K562 (cell line): ENCODE results near the gene TMEM138. TPM values are rescaled to one million over a fixed set of nuclear protein-coding genes. Genes with fewer than 3 reads are reported as not detected.

ENCODE experiments used
- ATAC-seq: fragments of 200-7000 bp; cut with Tn5 transposase; 3 replicates; pipeline ENCODE4 v1.9.1; 2020; ENCODE audit warnings: moderate library complexity
- BruUV-seq: library from RNA; stranded (reverse); fragments of 400-500 nt; replicated peaks from 2 replicates; lab custom pipeline; 2021; lab: Mats Ljungman, UMichigan
- CTCF ChIA-PET: fragments of 300-600 bp; formaldehyde crosslinking; extraction: SDS; loops from one replicate; lab custom pipeline; 2021; ENCODE audit warnings: low intra/inter-chr PET ratio; lab: Yijun Ruan, JAX
- POLR2A ChIA-PET: fragments of 300-600, 350-650 bp; sonication (Branson Sonifier 250); formaldehyde crosslinking; extraction: SDS; loops from one replicate; lab custom pipeline; 2021; ENCODE audit warnings: antibody characterized with exemption, inconsistent platforms; lab: Yijun Ruan, JAX
- DNase-seq, 4 experiments: peaks; one replicate each; pipeline versions ENCODE4 v3.0.0 to v3.0.0-alpha.2; 2011 to 2018; ENCODE audit warnings: low spot score in 3 of 4, mixed read lengths in 3 of 4; ENCODE audit errors: extremely low read depth in 1 of 4
- FAIRE-seq: peaks from 2 replicates; lab custom pipeline; 2011; peaks lifted over from hg19 to GRCh38; lab: Jason Lieb, UNC
- H2AFZ ChIP-seq: 2 replicates; pipeline ENCODE4 v1.6.0; 2011; ENCODE audit warnings: low read depth, low read length, control low read depth, inconsistent platforms
- H3K27ac ChIP-seq: fragments of 200-600 bp; 3 replicates; pipeline ENCODE4 v1.8.0; 2011; ENCODE audit warnings: low read depth, mild to moderate bottlenecking, control low read depth, inconsistent platforms, low read length, moderate library complexity, mixed read lengths; ENCODE audit errors: extremely low read depth
- H3K27me3 ChIP-seq, 2 experiments: fragments of 300-600 bp in 1 of 2; 2 replicates in 1 of 2; 3 replicates in 1 of 2; pipeline versions ENCODE4 v1.6.0 to v1.8.0; 2011; ENCODE audit warnings: inconsistent platforms in 2 of 2, low read length in 2 of 2, mild to moderate bottlenecking in 1 of 2, mixed read lengths in 1 of 2, moderate library complexity in 1 of 2; ENCODE audit not compliant: control insufficient read depth in 2 of 2, insufficient read depth in 2 of 2
- H3K36me3 ChIP-seq: fragments of 300-600 bp; 3 replicates; pipeline ENCODE4 v1.8.0; 2011; ENCODE audit warnings: mild to moderate bottlenecking, low read length, inconsistent platforms; ENCODE audit not compliant: control insufficient read depth, insufficient read depth
- H3K4me1 ChIP-seq, 2 experiments: fragments of 200-600 bp in 1 of 2; replicated peaks in 1 of 2; 2 replicates in 1 of 2; 3 replicates in 1 of 2; pipeline versions ENCODE4 v1.5.1 to v1.8.0; 2011; ENCODE audit warnings: inconsistent platforms in 2 of 2, low read length in 2 of 2, mild to moderate bottlenecking in 1 of 2, mixed read lengths in 1 of 2, moderate library complexity in 1 of 2; ENCODE audit not compliant: control insufficient read depth in 2 of 2, insufficient read depth in 2 of 2
- H3K4me2 ChIP-seq: 2 replicates; pipeline ENCODE4 v1.6.1; 2011; ENCODE audit warnings: low read length, control low read depth, inconsistent platforms, mixed read lengths; ENCODE audit not compliant: insufficient read depth
- H3K4me3 ChIP-seq: fragments of 200-600 bp; sonication (generic), shearing (Covaris generic); 2 replicates; pipeline ENCODE4 v1.5.1; 2016; ENCODE audit warnings: control low read depth, inconsistent platforms
- H3K79me2 ChIP-seq: fragments of 200-600 bp; 3 replicates; pipeline ENCODE4 v1.8.0; 2011; ENCODE audit warnings: low read length, inconsistent platforms; ENCODE audit not compliant: control insufficient read depth, insufficient read depth
- H3K9ac ChIP-seq, 2 experiments: 2 replicates each; pipeline versions ENCODE4 v1.6.0 to v1.6.1; 2011; ENCODE audit warnings: low read depth in 2 of 2, low read length in 2 of 2, control low read depth in 1 of 2, inconsistent platforms in 1 of 2, mild to moderate bottlenecking in 1 of 2, mixed read lengths in 1 of 2; ENCODE audit not compliant: insufficient read depth in 1 of 2
- H3K9me1 ChIP-seq: one replicate; pipeline ENCODE4 v1.6.0; 2011; ENCODE audit warnings: inconsistent platforms, mild to moderate bottlenecking, low read length, moderate library complexity; ENCODE audit not compliant: control insufficient read depth, insufficient read depth
- H3K9me3 ChIP-seq: replicated peaks from 2 replicates; pipeline ENCODE4 v1.5.1; 2011; ENCODE audit warnings: low read depth, low read length, inconsistent platforms; ENCODE audit not compliant: control insufficient read depth, insufficient read depth
- H4K20me1 ChIP-seq: replicated peaks from 2 replicates; pipeline ENCODE4 v1.6.1; 2011; ENCODE audit warnings: low read length, inconsistent platforms, mixed read lengths; ENCODE audit not compliant: control insufficient read depth, insufficient read depth
- DPF2 ChIP-seq: fragments of 450-650 bp; IDR thresholded peaks from 2 replicates; pipeline ENCODE4 v1.6.1; 2016
- EP300 ChIP-seq: IDR thresholded peaks from 2 replicates; pipeline ENCODE4 v1.6.1; 2012; ENCODE audit warnings: low read length, improper control_type of control experiment
- KAT7 ChIP-seq: sonication (generic); formaldehyde crosslinking; IDR thresholded peaks from 2 replicates; pipeline ENCODE4 v1.8.0; 2022; ENCODE audit warnings: missing genetic modification reagents, mild to moderate bottlenecking, borderline replicate concordance
- KHSRP ChIP-seq: fragments of 450-650 bp; IDR thresholded peaks from 2 replicates; pipeline ENCODE4 v1.6.1; 2017
- KLF6 ChIP-seq: fragments of 250-450 bp; sonication (Bioruptor Pico); IDR thresholded peaks from 2 replicates; pipeline ENCODE4 v1.4.0; 2020; ENCODE audit warnings: mild to moderate bottlenecking, moderate library complexity, borderline replicate concordance
- MEIS2 ChIP-seq: fragments of 450-650 bp; IDR thresholded peaks from 2 replicates; pipeline ENCODE4 v1.6.1; 2014; ENCODE audit warnings: mild to moderate bottlenecking; ENCODE audit not compliant: partially characterized antibody
- NR2C2 ChIP-seq, 2 experiments: fragments of 200-800 bp in 1 of 2; sonication (Bioruptor generic) in 1 of 2; sonication (generic) in 1 of 2; formaldehyde crosslinking in 1 of 2; IDR thresholded peaks; 2 replicates each; pipeline versions ENCODE4 v1.6.1 to v1.8.0; 2016 to 2022; ENCODE audit warnings: mild to moderate bottlenecking in 1 of 2, missing compliant biosample characterization in 1 of 2, missing genetic modification characterization in 1 of 2, missing genetic modification reagents in 1 of 2
- PML ChIP-seq: IDR thresholded peaks from 2 replicates; pipeline ENCODE4 v1.6.1; 2012; ENCODE audit warnings: low read length, inconsistent platforms
- SFPQ ChIP-seq: fragments of 200-400 bp; formaldehyde crosslinking; IDR thresholded peaks from 2 replicates; pipeline ENCODE4 v1.6.1; 2017; ENCODE audit warnings: mild to moderate bottlenecking, low read depth, low read length, moderate library complexity
- SMAD1 ChIP-seq: fragments of 150-350 bp; IDR thresholded peaks from 2 replicates; pipeline ENCODE4 v1.6.1; 2014; ENCODE audit warnings: low read length, low read depth; ENCODE audit not compliant: partially characterized antibody
- SMARCA4 ChIP-seq: fragments of 450-650 bp; IDR thresholded peaks from 2 replicates; pipeline ENCODE4 v1.6.1; 2016
- SMARCC2 ChIP-seq: fragments of 450-650 bp; IDR thresholded peaks from 2 replicates; pipeline ENCODE4 v1.6.1; 2017; ENCODE audit warnings: antibody characterized with exemption, moderate library complexity, mild to moderate bottlenecking, low read depth
- TFAP4 ChIP-seq: sonication (generic); formaldehyde crosslinking; IDR thresholded peaks from 2 replicates; pipeline ENCODE4 v1.8.0; 2022; ENCODE audit warnings: missing genetic modification reagents, mild to moderate bottlenecking, moderate library complexity, borderline replicate concordance
- VEZF1 ChIP-seq: fragments of 200-800 bp; sonication (Bioruptor generic); IDR thresholded peaks from 2 replicates; pipeline ENCODE4 v1.6.1; 2017; ENCODE audit warnings: missing genetic modification characterization, missing compliant biosample characterization
- ZNF143 ChIP-seq: sonication (generic); formaldehyde crosslinking; IDR thresholded peaks from 2 replicates; pipeline ENCODE4 v1.9.0; 2022; ENCODE audit warnings: mild to moderate bottlenecking, missing genetic modification reagents
- ZNF449 ChIP-seq: fragments of 250-450 bp; sonication (Bioruptor Pico); IDR thresholded peaks from 2 replicates; pipeline ENCODE4 v1.8.0; 2022; ENCODE audit warnings: moderate library complexity, mild to moderate bottlenecking, inconsistent platforms
- WGBS: fragments of 100-300 bp; shearing (Covaris generic); methylation state at CpG from one replicate; pipeline ENCODE4 v1.1.6; 2016; ENCODE audit warnings: low coverage, mixed read lengths; ENCODE audit not compliant: insufficient coverage; ENCODE audit errors: missing lambda C conversion rate; 5-methylcytosine and 5-hydroxymethylcytosine counted together
- in situ Hi-C: fragments of 300-500 bp; cut with MboI; formaldehyde crosslinking; loops from 4 replicates; pipeline ENCODE4 v1.15.0; 2018; ENCODE audit warnings: inconsistent platforms, mixed read lengths
- intact Hi-C: fragments of 100-400 bp; cut with micrococcal nuclease; formaldehyde crosslinking; loops from 2 replicates; pipeline ENCODE4 v1.14.2; 2022
- polyA plus RNA-seq, 8 experiments: library from polyadenylated mRNA; depleted of rRNA in 4 of 8; stranded (reverse) in 5 of 8; unstranded in 3 of 8; fragments of >200 nt; fragmentation: Nextera tagmentation in 2 of 8; fragmentation: Illumina TruSeq in 1 of 8; extraction: Ambion mirVana in 2 of 8; extraction: Trizol in 1 of 8; gene quantifications; 2 replicates each; pipeline versions ENCODE4 v1.2.1 to v1.2.3, GENCODE V29; 2011 to 2014; ENCODE audit warnings: inconsistent platforms in 1 of 8, missing spikeins in 1 of 8
- total RNA-seq, 7 experiments: library from RNA; depleted of rRNA in 6 of 7; stranded (reverse); fragments of >200 nt in 6 of 7; fragmentation: Illumina TruSeq in 2 of 7; extraction: Trizol in 2 of 7; gene quantifications; 2 replicates each; pipeline versions ENCODE4 v1.2.1 to v1.2.3, GENCODE V29; 2011 to 2021; ENCODE audit warnings: low replicate concordance in 1 of 7

The TMEM138 gene
- total and polyA plus RNA-seq, 9 of the 15 experiments (the other 6 are each of a cell fraction or from before 2014, with no cell fraction given), result 23.2 to 168 (median 63.1) TPM

- Histone ChIP-seq H3K36me3 (peaks cover 72% of the 10 kb centered on the region), H3K4me2 (peak overlapping the region; percentile 26; the same call in 1 of the 2 replicates), H3K4me3 (no peak overlapping the region), H3K79me2 (peaks cover 36% of the 10 kb centered on the region), H3K9ac (0 out of 4 replicates have a peak overlapping the region, but pooled peaks of 1 of the 2 experiments have one; percentile 24), H3K27ac (peak overlapping the region; percentile 40), H3K4me1 (peaks cover 20 to 31% of the 10 kb centered on the region in 2 experiments; a peak in 4 of 5 replicates), H4K20me1 (no peaks in the 10 kb centered on the region), H3K9me1 (no peaks in the 10 kb centered on the region), H2AFZ (no peak overlapping the region), H3K9me3 (no peaks in the 10 kb centered on the region), H3K27me3 (no peaks in the 10 kb centered on the region)
- intact Hi-C loops, result no loop called here
- POLR2A ChIA-PET, result interaction anchor here (0.6 to 2.0 kb wide), 14 partner anchors 9 to 187 kb away, joined by 3 to 7 read pairs (median 4); no protein-coding TSS in a partner anchor
- FAIRE-seq, result peak; percentile 49
- WGBS, result 36% methylated on average over 6 of the region's 6 CpGs
- ATAC-seq, result peak; percentile 41
- no TSS peak for BruUV-seq
- DNase-seq, result peak in 2 of 4 experiments; percentile 51 to 68
- in situ Hi-C loops, result no loop called here
- CTCF ChIA-PET, result no interaction called here
- TF ChIP-seq NR2C2 (CRISPR knock-in tag; IDR thresholded peaks at IDR 0.05), result no peak
- peak; percentile 25; the same call in 1 of the 2 replicates for TF ChIP-seq NR2C2 (tag; IDR thresholded peaks at IDR 0.05)
- peak; percentile 45; the same call in 1 of the 2 replicates for TF ChIP-seq SMARCC2
- 0 out of 2 replicates have a peak, but pooled peaks have one; percentile 10 for TF ChIP-seq KHSRP
- no peak for TF ChIP-seq ZNF143
- no peak for TF ChIP-seq SFPQ
- peak; percentile 47 for TF ChIP-seq SMAD1
- TF ChIP-seq PML, result peak; percentile 57; the same call in 1 of the 2 replicates
- TF ChIP-seq TFAP4 (CRISPR knock-in tag), result 0 out of 2 replicates have a peak, but pooled peaks have one; percentile 5
- no peak for TF ChIP-seq KLF6 (CRISPR knock-in tag)
- peak; percentile 88 for TF ChIP-seq MEIS2
- TF ChIP-seq EP300, result peak; percentile 85
- TF ChIP-seq KAT7 (CRISPR knock-in tag), result no peak
- TF ChIP-seq ZNF449 (CRISPR knock-in tag), result 0 out of 2 replicates have a peak, but pooled peaks have one; percentile 26
- TF ChIP-seq DPF2, result peak; percentile 85
- TF ChIP-seq VEZF1 (CRISPR knock-in tag), result no peak
- peak; percentile 77 for TF ChIP-seq SMARCA4
Measured at GRCh38 chr11:61367406-61367805, 5.2 kb downstream of the TMEM138 start.
